AG04450 (cell line): Measurements from ENCODE around the gene FXYD7. TPM values are rescaled to one million over a fixed set of nuclear protein-coding genes. Genes with fewer than 3 reads are reported as not detected.

Experiments used
- CTCF ChIA-PET: fragments of 300-600, 350-600 bp; formaldehyde crosslinking; extraction: SDS; loops from one replicate; lab custom pipeline; 2022; ENCODE audit warnings: antibody characterized with exemption, inconsistent platforms; lab: Charles Lee
- POLR2A ChIA-PET: fragments of 350-600 bp; formaldehyde crosslinking; extraction: SDS; loops from one replicate; lab custom pipeline; 2021; ENCODE audit warnings: antibody characterized with exemption, inconsistent platforms; lab: Yijun Ruan, JAX
- DNase-seq: peaks from one replicate; pipeline ENCODE4 v3.0.0-alpha.2; 2011; ENCODE audit warnings: low read depth, low spot score
- H3K27ac ChIP-seq: one replicate; pipeline ENCODE4 v1.5.1; 2012; ENCODE audit warnings: low read depth, low read length, control low read depth
- H3K27me3 ChIP-seq: one replicate; pipeline ENCODE4 v1.6.0; 2012; ENCODE audit warnings: low read length; ENCODE audit not compliant: control insufficient read depth, insufficient read depth
- H3K4me3 ChIP-seq: 2 replicates; pipeline ENCODE4 v1.5.1; 2011; ENCODE audit warnings: mild to moderate bottlenecking, low read depth, low read length, control low read depth
- H3K9me3 ChIP-seq: 2 replicates; pipeline ENCODE4 v1.5.1; 2012; ENCODE audit warnings: low read length; ENCODE audit not compliant: control insufficient read depth, insufficient read depth
- CTCF ChIP-seq: IDR thresholded peaks from 2 replicates; pipeline ENCODE4 v1.5.1; 2011; ENCODE audit warnings: low read depth, low read length, control low read depth, inconsistent platforms
- polyA plus RNA-seq: library from polyadenylated mRNA; depleted of rRNA; stranded (reverse); fragments of >200 nt; gene quantifications from 2 replicates; pipeline ENCODE4 v1.2.3, GENCODE V29; 2011

FXYD7 gene
- polyA plus RNA-seq, 1 experiment: not detected

GRCh38 chr19:35118268-35119020, 24.6 kb upstream of the FXYD7 start:
- no peak for TF ChIP-seq CTCF
- DNase-seq: no peak
- Histone ChIP-seq H3K27me3 (peaks cover 7% of the 10 kb centered on the region), H3K27ac (no peak overlapping the region), H3K4me3 (no peak overlapping the region), H3K9me3 (no peaks in the 10 kb centered on the region)
- POLR2A ChIA-PET: interaction anchor here (0.6 kb wide), 1 partner anchor 18 kb away, joined by 5 read pairs; no protein-coding TSS in a partner anchor
- CTCF ChIA-PET: interaction anchor here (0.7 to 4.8 kb wide), 3 partner anchors 18 to 51 kb away, joined by 5 to 31 read pairs (median 7); partner anchors contain the start of gene FXYD7

- no peaks in the 10 kb centered on the region for H3K9me3 ChIP-seq
- TF ChIP-seq CTCF: no peak
- DNase-seq: no peak
- ChIA-PET POLR2A (no interaction called here), CTCF (interaction anchor here (2.0 kb wide), 1 partner anchor 52 kb away, joined by 7 read pairs; no protein-coding TSS in a partner anchor)
- H3K4me3 ChIP-seq: no peak overlapping the region
- H3K27ac ChIP-seq: no peak overlapping the region
- peaks cover 7% of the 10 kb centered on the region for H3K27me3 ChIP-seq
Observed at GRCh38 chr19:35119091-35119490, 24.0 kb upstream of the FXYD7 start.

GRCh38 chr19:35119578-35120155, 23.4 kb upstream of the FXYD7 start:
- TF ChIP-seq CTCF: no peak
- Histone ChIP-seq H3K9me3 (no peaks in the 10 kb centered on the region), H3K27me3 (peaks cover 7% of the 10 kb centered on the region), H3K4me3 (no peak overlapping the region), H3K27ac (no peak overlapping the region)
- POLR2A ChIA-PET: no interaction called here
- CTCF ChIA-PET: interaction anchor here (2.0 kb wide), 1 partner anchor 53 kb away, joined by 7 read pairs; no protein-coding TSS in a partner anchor
- DNase-seq: no peak

- Histone ChIP-seq H3K27ac (no peak overlapping the region), H3K9me3 (no peaks in the 10 kb centered on the region; the same call in 1 of the 2 replicates), H3K4me3 (no peak overlapping the region), H3K27me3 (peaks cover 7% of the 10 kb centered on the region)
- ChIA-PET POLR2A (no interaction called here), CTCF (interaction anchor here (2.0 kb wide), 1 partner anchor 53 kb away, joined by 7 read pairs; no protein-coding TSS in a partner anchor)
- TF ChIP-seq CTCF: no peak
- no peak for DNase-seq
Observed at GRCh38 chr19:35120492-35120891, 22.6 kb upstream of the FXYD7 start.

GRCh38 chr19:35120898-35121297, 22.2 kb upstream of the FXYD7 start:
- TF ChIP-seq CTCF: no peak
- Histone ChIP-seq H3K27ac (no peak overlapping the region), H3K9me3 (no peaks in the 10 kb centered on the region; the same call in 1 of the 2 replicates), H3K27me3 (peaks cover 6% of the 10 kb centered on the region), H3K4me3 (no peak overlapping the region)
- ChIA-PET POLR2A (no interaction called here), CTCF (interaction anchor here (2.0 to 6.3 kb wide), 2 partner anchors 15 to 54 kb away, joined by 7 to 44 read pairs; partner anchors contain the start of gene LGI4)
- no peak for DNase-seq
